ENCODE data around the gene ATP5F1E.

DNA sequence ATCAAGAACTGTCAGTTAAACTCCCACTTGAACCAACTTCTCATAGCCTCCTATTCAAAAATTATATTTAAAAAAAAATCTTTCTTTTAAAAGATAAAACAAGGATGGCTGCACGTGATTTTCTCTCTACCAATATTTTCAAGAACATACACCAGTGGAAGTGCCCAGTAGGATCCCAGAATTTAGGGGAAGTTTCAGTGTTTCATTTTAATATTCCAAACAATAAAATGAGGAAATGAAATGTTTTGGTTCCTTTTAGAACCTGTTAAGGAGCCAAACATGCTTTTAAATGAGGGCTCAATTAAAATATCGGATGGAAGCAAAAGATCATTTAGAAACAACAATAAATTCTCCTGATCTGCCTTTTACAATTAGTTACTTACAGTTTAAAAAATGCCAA is 36.9 kb upstream of the ATP5F1E start:
- TF ChIP-seq, protein P1, sequence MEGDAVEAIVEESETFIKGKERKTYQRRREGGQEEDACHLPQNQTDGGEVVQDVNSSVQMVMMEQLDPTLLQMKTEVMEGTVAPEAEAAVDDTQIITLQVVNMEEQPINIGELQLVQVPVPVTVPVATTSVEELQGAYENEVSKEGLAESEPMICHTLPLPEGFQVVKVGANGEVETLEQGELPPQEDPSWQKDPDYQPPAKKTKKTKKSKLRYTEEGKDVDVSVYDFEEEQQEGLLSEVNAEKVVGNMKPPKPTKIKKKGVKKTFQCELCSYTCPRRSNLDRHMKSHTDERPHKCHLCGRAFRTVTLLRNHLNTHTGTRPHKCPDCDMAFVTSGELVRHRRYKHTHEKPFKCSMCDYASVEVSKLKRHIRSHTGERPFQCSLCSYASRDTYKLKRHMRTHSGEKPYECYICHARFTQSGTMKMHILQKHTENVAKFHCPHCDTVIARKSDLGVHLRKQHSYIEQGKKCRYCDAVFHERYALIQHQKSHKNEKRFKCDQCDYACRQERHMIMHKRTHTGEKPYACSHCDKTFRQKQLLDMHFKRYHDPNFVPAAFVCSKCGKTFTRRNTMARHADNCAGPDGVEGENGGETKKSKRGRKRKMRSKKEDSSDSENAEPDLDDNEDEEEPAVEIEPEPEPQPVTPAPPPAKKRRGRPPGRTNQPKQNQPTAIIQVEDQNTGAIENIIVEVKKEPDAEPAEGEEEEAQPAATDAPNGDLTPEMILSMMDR (IDR thresholded peaks at IDR 0.05; ENCODE audit: low read length), result no peak
- no peak for TF ChIP-seq EZH2 (IDR thresholded peaks at IDR 0.05; ENCODE audit: borderline replicate concordance, low read length)
